HG02970 (cell line): Measurements from ENCODE around the gene RAB11FIP4.

Experiments
- ATAC-seq: cut with Tn5 transposase; IDR thresholded peaks from one replicate; pipeline ENCODE4 v1.9.1; 2021; ENCODE audit warnings: mild to moderate bottlenecking, moderate library complexity, moderate number of reproducible peaks; ENCODE audit not compliant: unreplicated experiment, low FRiP score

Gene RAB11FIP4

GRCh38 chr17:31575043-31575442, 183.6 kb downstream of the RAB11FIP4 start:
- no peak for ATAC-seq

- ATAC-seq = no peak
These were observed 187.8 kb downstream of the RAB11FIP4 start for GRCh38 chr17:31579265-31579664.

- no peak for ATAC-seq
These were observed 188.8 kb downstream of the RAB11FIP4 start for GRCh38 chr17:31580316-31580705.

- ATAC-seq = no peak
These were observed 189.4 kb downstream of the RAB11FIP4 start for GRCh38 chr17:31580706-31581490.

- no peak for ATAC-seq
These were observed 190.0 kb downstream of the RAB11FIP4 start for GRCh38 chr17:31581491-31581890.

GRCh38 chr17:31582151-31582907, 190.9 kb downstream of the RAB11FIP4 start:
- no peak for ATAC-seq

GRCh38 chr17:31583772-31584356, 192.4 kb downstream of the RAB11FIP4 start:
- no peak for ATAC-seq

GRCh38 chr17:31584438-31585279, 193.2 kb downstream of the RAB11FIP4 start:
- no peak for ATAC-seq

- no peak for ATAC-seq
These were observed 193.8 kb downstream of the RAB11FIP4 start for GRCh38 chr17:31585280-31585630.

GRCh38 chr17:31586946-31587345, 195.5 kb downstream of the RAB11FIP4 start:
- no peak for ATAC-seq

GRCh38 chr17:31587462-31587861, 196.0 kb downstream of the RAB11FIP4 start:
- no peak for ATAC-seq
